NCI-H345 (cell line): Measurements from ENCODE around the gene C22orf15.
"Not testable (repeated sequence)": the region's sequence is repeated elsewhere in the genome, so short reads cannot be mapped to it uniquely, and the experiment has no call there.

Experiments used
- DNase-seq: peaks from one replicate; lab custom pipeline; 2025; lab: John Stamatoyannopoulos, UW

C22orf15 gene

GRCh38 chr22:23762842-23763578 lies at the start of gene C22orf15:
TSS of gene C22orf15 (plus strand) at chr22:23762990. CDS start at chr22:23763307, 317 bp downstream.
- DNase-seq: no peak

GRCh38 chr22:23713696-23714595 lies 48.8 kb upstream of the C22orf15 start:
- DNase-seq: no peak

GRCh38 chr22:23714596-23715578 lies 47.9 kb upstream of the C22orf15 start:
- no peak for DNase-seq

- DNase-seq: no peak
These were observed 46.9 kb upstream of the C22orf15 start for GRCh38 chr22:23715806-23716375.

- DNase-seq: peak; percentile 94
These were observed 45.7 kb upstream of the C22orf15 start for GRCh38 chr22:23716811-23717801.

GRCh38 chr22:23718371-23719165 lies 44.2 kb upstream of the C22orf15 start:
- no peak for DNase-seq

GRCh38 chr22:23720855-23721254 lies 41.9 kb upstream of the C22orf15 start:
- no peak for DNase-seq

- DNase-seq: no peak
These were observed 40.6 kb upstream of the C22orf15 start for GRCh38 chr22:23722160-23722559.

GRCh38 chr22:23722724-23723123 lies 40.1 kb upstream of the C22orf15 start:
- no peak for DNase-seq

GRCh38 chr22:23728108-23728507 lies 34.7 kb upstream of the C22orf15 start:
- DNase-seq: not testable (repeated sequence)

- DNase-seq: no peak
These were observed 25.1 kb upstream of the C22orf15 start for GRCh38 chr22:23737696-23738095.

- no peak for DNase-seq
These were observed 20.1 kb upstream of the C22orf15 start for GRCh38 chr22:23742505-23743264.

- no peak for DNase-seq
These were observed 19.5 kb upstream of the C22orf15 start for GRCh38 chr22:23743303-23743705.

- no peak for DNase-seq
These were observed 18.8 kb upstream of the C22orf15 start for GRCh38 chr22:23744001-23744400.

GRCh38 chr22:23744485-23744884 lies 18.3 kb upstream of the C22orf15 start:
- DNase-seq: no peak

GRCh38 chr22:23745791-23746190 lies 17.0 kb upstream of the C22orf15 start:
- DNase-seq: no peak

- DNase-seq: no peak
These were observed 12.9 kb upstream of the C22orf15 start for GRCh38 chr22:23749841-23750301.

- no peak for DNase-seq
These were observed 12.4 kb upstream of the C22orf15 start for GRCh38 chr22:23750367-23750713.
